GM21526 (cell line): Measurements from ENCODE around the gene ZNF740.

Experiments
- ATAC-seq: cut with Tn5 transposase; IDR thresholded peaks from one replicate; pipeline ENCODE4 v1.9.1; 2021; ENCODE audit warnings: moderate library complexity; ENCODE audit not compliant: unreplicated experiment, low FRiP score

ZNF740 gene

GRCh38 chr12:53241623-53242412, 61.3 kb downstream of the ZNF740 start:
- ATAC-seq = no peak

GRCh38 chr12:53244337-53244736, 63.8 kb downstream of the ZNF740 start:
- no peak for ATAC-seq
